SH-SY5Y (cell line): ENCODE data around the gene RELN.

ENCODE experiments used
- GATA2 ChIP-seq: IDR thresholded peaks from 2 replicates; pipeline ENCODE4 v1.6.1; 2011; ENCODE audit warnings: mild to moderate bottlenecking, low read depth, low read length
- GATA3 ChIP-seq: IDR thresholded peaks from 2 replicates; pipeline ENCODE4 v1.6.1; 2011; ENCODE audit warnings: low read depth, mild to moderate bottlenecking, low read length, moderate library complexity

GRCh38 chr7:103657474-103657894 lies 332.0 kb downstream of the RELN start:
- TF ChIP-seq GATA2 (no peak), GATA3 (no peak)
